GM19035 (cell line): ENCODE data around the gene FUT3.

Experiments used
- ATAC-seq: cut with Tn5 transposase; IDR thresholded peaks from one replicate; pipeline ENCODE4 v1.9.1; 2021; ENCODE audit not compliant: unreplicated experiment

The FUT3 gene

DNA sequence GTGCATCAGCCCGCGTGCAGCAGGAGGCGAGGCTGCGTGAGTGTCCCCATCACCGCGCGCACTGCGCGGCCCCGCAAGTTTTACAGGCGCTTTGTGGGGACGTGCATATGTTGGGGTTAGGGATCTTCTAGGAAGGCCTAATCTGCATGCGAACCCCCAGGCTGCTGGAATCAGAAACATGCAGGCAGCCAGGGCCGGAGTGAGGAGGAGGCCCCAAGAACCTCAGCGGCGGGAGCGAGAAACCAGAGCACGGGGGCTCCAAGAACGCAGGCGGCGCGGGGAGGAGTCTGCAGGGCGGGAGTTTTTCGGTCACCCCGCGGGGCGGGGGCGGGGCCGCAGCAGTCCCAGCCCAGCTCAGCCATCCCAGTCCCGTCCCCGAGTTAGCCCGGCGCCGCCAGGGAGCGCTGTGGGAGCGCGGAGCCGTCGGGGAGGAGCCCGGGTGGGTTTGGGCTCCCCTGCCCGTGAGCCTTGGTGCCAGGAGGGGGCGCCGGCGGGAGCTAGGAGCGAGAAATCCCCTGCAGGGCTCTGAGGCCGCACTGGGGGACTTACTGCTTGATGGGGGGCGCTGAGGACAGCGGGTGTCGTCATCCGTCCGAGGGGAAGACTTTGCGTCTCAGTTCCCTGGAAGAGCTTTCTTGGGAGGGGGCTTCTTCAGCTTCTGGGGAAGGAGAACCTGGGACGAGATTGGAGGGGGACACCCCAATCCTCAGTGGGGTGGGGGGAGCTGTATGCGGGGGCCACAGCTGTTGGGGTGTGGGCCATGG, 47.3 kb downstream of the FUT3 start:
- no peak for ATAC-seq

DNA sequence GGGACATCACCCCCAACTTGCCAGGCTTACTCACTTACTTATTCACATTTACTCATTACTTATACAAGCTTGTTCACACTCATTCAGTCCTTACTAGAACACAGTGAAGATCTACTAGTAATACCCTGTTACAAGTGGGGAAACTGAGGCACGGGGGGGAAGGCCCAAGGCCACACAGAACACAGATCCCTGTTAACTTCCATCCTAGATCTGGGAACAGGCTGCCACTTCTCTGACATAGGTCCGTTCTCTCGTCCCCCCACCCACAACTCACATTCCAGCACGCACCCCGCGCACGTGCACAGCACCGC, 47.9 kb downstream of the FUT3 start:
- ATAC-seq, result no peak

DNA sequence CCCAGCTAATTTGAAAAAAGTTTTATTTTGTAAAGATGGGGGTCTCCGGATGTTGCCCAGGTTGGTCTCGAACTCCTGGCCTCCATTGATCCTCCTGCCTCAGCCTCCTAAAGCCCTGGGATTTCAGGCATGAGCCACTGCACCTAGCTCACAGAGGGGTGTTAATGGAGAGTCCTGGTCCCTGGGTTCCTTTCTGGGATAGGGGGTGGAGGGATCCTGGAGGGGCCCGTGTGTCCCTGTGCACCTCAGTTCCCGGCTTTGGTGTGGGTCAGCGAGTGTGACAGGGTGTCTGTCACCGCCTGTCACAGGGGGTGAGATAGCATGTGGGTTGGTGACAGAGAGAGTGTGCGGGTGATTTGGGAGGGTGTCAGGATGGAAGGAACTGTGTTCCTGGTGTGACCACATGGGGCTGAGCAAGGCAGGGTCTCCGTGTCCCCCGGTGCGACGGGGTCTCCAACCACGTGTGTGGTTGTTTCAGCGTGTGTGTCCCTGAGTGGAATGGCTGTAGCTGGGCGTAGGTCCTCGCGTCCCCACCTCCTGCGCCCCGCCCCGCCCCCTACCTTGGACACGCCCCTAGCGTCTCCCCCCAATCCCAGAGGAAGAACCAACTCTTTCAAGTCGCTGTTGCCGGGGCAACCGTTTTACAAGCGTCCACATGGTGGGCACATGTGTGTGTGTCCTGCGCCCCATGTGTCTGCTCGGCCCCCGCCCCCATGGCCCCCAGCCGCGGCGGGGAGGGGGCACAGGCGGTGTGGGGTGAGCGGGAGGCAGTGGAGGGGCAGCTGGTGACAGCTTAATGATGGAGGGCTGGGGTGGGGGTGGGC, 49.2 kb downstream of the FUT3 start:
- no peak for ATAC-seq

DNA sequence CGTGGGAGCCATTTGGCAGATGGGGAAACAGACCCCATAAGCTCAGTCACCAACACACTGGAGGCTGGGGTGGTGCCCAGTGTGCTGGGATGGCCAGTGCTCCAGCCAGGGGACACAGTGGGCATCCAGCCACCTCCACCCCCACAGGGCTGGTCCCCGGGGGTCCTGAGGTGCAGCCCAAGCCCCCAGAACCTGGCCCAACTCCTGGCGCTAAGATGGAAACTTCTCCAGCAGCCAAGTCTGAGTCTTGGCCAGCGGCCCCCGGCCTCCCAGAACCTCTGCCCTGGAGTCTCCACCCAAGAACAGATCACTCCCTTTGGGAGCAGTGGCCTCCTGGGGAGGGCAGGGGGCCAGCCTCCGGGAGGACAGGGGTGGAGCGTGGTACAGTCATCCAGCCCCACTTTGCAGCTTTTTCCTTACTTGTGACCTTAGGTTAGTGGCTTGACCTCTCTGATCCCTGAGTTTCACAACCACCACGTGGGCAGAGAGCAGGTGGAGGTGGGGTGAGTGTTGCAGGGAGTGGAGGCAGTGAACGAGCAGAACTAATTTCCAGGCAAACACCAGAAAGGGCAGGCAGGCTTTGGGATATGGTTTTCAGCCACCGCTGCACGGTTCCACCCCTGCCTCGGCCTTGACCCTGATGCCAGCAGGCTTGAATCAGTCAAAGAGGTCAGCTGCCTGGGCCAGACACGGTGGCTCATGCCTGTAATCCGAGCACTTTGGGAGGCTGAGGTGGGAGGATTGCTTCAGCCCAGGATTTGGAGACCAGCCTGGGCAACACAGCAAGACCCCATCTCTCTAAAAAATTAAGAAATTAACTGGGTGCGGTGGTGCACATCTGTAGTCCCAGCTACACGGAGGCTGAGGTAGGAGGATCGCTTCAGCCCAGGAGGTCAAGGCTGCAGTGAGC, 50.6 kb downstream of the FUT3 start:
- ATAC-seq, result no peak

DNA sequence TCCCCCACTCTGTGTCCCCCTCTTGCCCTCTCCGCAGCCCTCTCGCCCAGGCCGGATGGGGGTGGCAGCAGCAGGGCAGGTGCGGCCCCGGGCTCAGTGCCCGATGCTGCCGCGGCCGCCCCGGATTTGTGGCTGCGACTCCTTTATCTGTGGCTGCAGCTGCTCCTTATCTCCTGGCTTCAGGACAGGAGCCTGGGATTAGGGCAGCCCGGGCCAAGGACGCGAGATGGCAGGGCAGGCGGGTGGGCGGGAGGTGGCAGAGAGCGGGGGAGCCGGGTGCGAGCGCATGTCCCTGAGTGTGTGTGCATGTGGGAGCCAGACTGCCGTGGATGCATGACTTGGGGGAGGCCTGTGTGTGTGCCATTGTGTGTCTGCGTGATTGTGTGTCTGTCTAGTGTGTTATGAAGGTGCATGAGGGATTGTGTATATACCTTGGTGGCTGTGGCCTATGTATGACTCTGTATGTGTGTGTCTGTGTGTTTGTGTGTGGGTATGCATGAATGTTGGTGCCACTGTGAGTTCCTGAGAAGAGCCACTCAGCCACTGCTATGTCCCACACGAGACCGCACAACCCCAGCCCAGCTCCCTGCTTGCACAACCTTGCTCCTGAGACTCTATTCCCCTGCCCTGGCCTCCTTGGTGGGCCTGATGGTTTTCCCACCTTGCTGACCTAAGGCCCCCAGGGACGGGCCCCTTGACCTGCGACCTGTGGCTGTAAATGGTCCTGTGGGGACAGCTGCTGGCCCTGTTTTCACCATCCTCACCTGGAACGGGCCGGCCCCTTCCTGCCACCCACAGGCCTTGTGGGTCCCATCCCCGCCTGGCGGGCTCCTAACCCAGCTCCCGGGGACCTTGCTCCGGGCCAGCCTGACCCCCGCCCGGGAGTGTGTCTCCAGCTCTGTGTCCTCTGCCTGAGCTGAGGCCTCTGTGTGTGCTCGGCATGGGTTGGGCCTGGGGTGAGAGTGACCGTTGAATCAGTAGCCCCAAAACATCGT, 51.7 kb downstream of the FUT3 start:
- ATAC-seq, result no peak

DNA sequence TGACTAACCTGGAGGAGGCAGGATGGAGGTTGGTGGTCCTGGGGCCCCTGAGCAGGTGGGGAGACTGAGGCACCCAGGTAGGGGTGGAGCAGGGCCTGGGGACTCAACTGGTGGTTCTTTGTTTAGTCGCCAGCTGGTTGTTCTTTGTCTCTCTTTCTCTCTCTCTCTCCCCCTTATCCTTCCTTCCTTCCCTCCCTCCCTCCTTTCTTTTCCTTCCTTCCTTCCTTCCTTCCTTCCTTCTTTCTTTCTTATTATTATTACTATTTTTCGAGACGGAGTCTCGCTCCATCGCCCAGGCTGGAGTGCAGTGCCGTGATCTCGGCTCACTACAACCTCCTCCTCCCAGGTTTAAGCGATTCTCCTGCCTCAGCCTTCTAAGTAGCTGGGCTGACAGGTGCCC, 53.0 kb downstream of the FUT3 start:
- ATAC-seq, result no peak

DNA sequence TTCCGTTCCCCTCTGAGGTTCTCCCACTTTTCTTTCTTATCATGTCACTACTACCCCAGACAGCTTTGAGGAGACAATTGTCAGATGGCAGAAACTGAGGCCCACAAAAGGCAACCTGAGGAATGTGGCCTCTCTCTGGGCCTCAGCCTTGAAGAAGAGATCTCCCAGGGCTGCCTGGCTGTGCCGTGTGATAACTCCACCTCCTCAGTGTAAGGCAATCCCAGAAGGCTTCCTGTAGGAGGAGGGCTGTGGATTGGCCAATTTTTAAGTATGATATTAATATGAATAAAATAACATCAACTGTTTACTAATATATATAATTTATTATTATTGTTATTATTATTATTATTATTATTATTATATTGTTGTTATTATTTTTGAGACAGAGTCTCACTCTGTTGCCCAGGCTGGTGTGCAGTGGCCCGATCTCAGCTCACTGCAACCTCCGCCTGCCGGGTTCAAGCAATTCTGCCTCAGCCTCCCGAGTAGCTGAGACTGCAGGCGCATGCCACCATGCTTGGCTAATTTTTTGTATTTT, 55.8 kb downstream of the FUT3 start:
- ATAC-seq, result no peak

DNA sequence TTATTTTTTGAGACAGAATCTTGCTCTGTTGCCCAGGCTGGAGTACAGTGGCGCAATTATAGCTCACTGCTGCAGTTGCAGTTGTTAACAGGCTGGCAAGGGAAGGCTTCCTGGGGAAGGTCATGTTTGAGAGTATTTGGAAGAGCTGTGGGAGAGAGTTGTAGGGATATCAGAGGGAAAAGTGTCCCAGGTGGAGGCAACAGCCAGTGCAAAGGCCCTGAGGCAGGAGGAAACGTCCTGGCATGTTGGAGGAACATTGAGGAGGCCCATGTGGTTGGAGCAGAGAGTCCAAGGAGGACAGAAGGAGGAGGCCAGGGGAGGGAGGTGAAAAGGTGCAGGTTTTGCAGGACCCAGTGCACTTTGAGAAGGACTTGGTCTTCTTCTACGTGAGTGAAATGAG, 58.1 kb downstream of the FUT3 start:
- ATAC-seq, result no peak
